GM12874 (cell line): ENCODE data around the gene PHLDA2.

Experiments used
- CTCF ChIP-seq: IDR thresholded peaks from 2 replicates; pipeline ENCODE4 v1.5.1; 2011; ENCODE audit warnings: low read depth, mild to moderate bottlenecking, control low read depth, low read length, moderate library complexity; ENCODE audit not compliant: insufficient read depth

PHLDA2 gene

GRCh38 chr11:2912498-2912897 is 16.7 kb downstream of the PHLDA2 start:
- no peak for TF ChIP-seq CTCF

- TF ChIP-seq CTCF = no peak
Measured at GRCh38 chr11:2911785-2912391, 17.3 kb downstream of the PHLDA2 start.

GRCh38 chr11:2911088-2911784 is 18.0 kb downstream of the PHLDA2 start:
- TF ChIP-seq CTCF = no peak

GRCh38 chr11:2910401-2910955 is 18.7 kb downstream of the PHLDA2 start:
- no peak for TF ChIP-seq CTCF

GRCh38 chr11:2909133-2909902 is 19.9 kb downstream of the PHLDA2 start:
- no peak for TF ChIP-seq CTCF

- TF ChIP-seq CTCF = no peak
Measured at GRCh38 chr11:2908130-2908529, 21.1 kb downstream of the PHLDA2 start.
